IPS-18c (cell line): ENCODE results near the gene NDUFB7.
"Not testable (repeated sequence)": the region's sequence is repeated elsewhere in the genome, so short reads cannot be mapped to it uniquely, and the experiment has no call there.

Experiments used
- H3K4me3 ChIP-seq: 2 replicates; pipeline ENCODE4 v1.7.0; 2013; ENCODE audit warnings: low read depth, mild to moderate bottlenecking, low read length, moderate library complexity; ENCODE audit not compliant: insufficient read depth
- H3K9me3 ChIP-seq: one replicate; pipeline ENCODE4 v1.6.1; 2013; ENCODE audit warnings: mild to moderate bottlenecking, low read length, moderate library complexity; ENCODE audit not compliant: control insufficient read depth, insufficient read depth

NDUFB7 gene

DNA sequence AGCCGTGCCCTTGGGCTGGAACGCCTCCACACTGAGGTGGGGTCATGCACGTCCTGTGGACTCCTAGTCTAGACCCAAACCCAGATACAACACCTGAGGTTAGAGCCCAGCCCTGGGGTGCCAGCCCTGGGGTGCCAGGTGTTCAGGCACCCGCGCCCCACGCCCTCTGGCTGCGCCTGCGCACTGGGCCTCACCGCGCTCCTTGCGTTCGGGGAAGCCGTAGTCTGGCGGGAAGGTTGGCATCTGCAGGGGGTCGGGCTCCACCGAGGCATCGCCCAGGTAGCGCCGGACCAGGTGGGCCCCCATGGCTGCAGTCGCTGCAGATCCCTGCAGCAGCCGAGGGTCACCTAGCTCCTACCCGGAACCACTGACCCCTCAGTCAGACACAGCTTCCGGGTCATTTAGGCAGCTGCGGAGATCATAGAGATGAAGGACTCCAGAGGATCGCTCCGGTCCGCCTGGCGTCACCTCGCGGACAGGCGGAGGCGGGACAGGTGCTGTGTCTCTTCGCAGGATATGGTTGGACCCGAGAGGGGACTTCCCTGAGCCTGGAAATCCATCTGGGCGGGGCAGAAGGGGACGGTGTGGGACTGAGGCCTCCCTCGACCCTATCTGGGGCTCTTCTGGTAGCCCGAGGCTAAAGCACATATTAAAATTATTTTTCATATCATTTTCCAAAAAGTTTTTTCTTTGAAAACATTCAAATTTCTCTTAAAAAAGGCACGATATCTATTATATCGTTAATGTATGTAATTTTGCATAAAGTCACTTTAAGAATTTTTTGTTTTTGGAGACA, at the start of gene NDUFB7:
Gene NDUFB7 (minus strand): TSS at position 372 of the 796 bp plus-strand sequence. CDS start 66 bp downstream, at position 306.
- Histone ChIP-seq H3K4me3 (peak within 1 kb of the TSS; percentile 98), H3K9me3 (no peaks in the 10 kb centered on the region)

DNA sequence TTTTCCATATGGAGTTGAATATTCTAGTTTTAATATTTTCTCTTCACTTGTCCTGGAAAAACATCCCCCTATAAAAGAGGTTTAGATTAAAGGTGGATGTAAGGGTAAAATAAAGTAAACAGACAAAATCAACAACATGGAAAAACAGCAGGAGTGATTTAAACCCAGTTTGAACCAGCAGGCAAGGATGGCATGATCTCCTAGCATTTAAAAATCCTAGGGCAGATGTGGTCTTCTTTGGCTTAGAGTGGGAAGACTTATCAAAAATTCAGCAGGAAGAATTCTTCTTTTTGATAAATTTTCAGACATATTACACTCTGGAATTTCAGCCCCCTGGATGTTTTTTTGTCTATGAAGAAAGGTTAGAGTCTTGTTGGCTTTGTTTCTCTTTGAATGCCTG, 47.5 kb upstream of the NDUFB7 start:
- H3K9me3 ChIP-seq = no peaks in the 10 kb centered on the region
- H3K4me3 ChIP-seq = no peak overlapping the region

DNA sequence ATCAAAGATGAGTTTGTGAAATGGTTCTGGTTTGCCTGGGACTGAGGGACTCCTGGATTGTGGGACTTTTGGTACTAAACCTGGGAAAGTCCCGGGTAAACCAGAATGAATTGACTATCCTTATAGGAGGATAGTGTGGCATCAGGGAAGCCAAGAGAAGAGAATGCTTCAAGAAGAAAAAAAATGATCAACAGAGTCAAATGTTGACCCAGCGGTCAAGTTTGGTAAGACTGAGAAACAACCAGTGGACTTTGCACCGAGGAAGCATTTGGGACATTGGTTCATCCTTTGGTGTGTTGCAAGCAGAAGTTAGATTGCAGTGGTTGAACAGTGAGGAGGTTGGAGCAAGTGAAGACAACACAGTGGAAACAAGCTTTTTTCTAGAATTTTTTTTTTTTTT, 44.5 kb upstream of the NDUFB7 start:
- Histone ChIP-seq H3K9me3 (no peaks in the 10 kb centered on the region), H3K4me3 (no peak overlapping the region)

DNA sequence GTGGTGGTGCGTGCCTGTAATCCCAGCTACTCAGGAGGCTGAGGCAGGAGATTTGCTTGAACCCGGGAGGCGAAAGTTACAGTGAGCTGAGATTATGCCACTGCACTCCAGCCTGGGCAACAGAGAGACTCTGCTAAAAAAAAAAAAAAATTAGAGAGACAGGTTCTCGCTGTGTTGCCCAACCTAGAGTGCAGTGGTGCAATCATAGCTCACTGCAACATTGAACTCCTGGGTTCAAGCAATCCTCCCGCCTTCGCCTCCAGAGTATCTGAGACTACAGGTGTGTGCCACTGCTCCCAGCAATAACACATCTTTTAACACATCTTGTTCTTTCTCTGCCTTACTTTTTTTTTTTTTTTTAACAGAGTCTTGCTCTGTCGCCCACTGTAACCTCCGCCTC, 43.8 kb upstream of the NDUFB7 start:
- H3K4me3 ChIP-seq = no peak overlapping the region
- no peaks in the 10 kb centered on the region for H3K9me3 ChIP-seq

- Histone ChIP-seq H3K4me3 (no peak overlapping the region), H3K9me3 (no peaks in the 10 kb centered on the region)
These were observed 42.2 kb upstream of the NDUFB7 start for GRCh38 chr19:14614099-14614412.

DNA sequence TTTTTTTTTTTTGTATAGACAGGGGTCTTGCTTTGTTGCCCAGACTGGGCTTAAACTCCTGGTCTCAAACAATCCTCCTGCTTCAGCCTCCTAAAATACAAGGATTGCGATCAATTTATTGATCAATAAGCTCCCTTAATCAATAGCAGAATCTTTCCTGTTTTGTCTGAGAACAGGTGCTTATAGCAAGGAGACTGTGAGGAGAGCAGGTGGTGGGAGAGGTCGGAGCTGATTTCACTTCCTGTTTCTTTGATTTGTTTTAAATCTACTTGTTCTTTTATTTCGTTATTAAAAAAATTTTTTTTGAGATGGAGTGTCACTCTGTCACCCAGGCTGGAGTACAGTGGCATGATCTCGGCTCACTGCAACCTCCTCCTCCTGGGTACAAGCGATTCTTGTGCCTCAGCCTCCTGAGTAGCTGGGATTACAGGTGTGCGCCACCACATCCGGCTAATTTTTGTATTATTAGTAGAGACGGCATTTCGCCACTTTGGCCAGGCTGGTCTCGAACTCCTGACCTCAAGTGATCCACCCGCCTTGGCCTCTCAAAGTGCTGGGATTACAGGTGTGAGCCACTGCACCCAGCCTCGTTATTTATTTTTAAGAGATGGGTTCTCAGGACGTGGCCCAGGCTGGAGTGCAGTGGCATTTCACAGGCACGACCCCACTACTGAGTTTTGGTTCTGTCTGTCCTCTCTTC, 41.7 kb upstream of the NDUFB7 start:
- not testable (repeated sequence) for H3K4me3 ChIP-seq, H3K9me3 ChIP-seq

DNA sequence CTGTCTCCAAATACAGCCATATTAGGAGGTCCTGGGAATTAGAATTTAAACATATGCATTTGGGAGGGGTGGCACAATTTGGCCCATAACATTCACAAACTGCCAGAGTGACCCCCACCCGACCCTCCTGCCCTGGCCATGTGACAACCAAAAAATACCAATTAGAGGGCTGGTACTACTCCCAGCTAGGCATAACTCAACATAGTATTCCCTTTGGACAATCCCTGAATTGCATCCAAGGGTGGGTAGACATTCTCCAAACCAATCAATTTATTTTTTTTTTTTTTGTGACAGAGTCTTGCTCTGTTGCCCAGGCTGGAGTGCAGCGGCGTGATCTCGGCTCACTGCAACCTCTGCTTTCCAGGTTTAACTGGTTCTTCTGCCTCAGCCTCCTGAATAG, 40.8 kb upstream of the NDUFB7 start:
- H3K9me3 ChIP-seq = no peaks in the 10 kb centered on the region
- no peak overlapping the region for H3K4me3 ChIP-seq

GRCh38 chr19:14612242-14612641, 40.4 kb upstream of the NDUFB7 start:
- H3K4me3 ChIP-seq = not testable (repeated sequence)

DNA sequence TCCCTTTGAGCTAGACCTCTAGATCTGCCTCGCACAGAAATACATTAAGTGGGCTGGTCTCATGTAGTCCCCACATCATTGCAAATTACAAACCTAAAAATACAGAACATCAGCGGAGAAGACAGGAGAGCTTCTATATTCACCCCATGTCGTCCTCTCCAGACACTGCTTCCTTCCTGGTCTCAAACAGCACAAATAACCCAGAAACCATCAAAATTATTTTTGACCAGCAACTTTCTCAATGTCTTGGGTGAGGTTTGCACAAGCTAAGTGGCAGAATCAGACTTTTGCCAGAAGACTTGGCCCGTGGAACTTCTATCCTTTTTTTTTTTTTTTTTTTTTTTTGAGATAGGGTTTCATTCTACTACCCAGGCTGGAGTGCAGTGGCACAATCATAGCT, 39.2 kb upstream of the NDUFB7 start:
- no peak overlapping the region for H3K4me3 ChIP-seq

More at GRCh38 chr19:14612242-14612641, 40.4 kb upstream of the NDUFB7 start:
- not testable (repeated sequence) for H3K9me3 ChIP-seq

GRCh38 chr19:14606627-14607026, 34.8 kb upstream of the NDUFB7 start:
- H3K9me3 ChIP-seq = no peaks in the 10 kb centered on the region
- H3K4me3 ChIP-seq = no peak overlapping the region

More for the DNA sequence above, 39.2 kb upstream of the NDUFB7 start:
- H3K9me3 ChIP-seq = no peaks in the 10 kb centered on the region

DNA sequence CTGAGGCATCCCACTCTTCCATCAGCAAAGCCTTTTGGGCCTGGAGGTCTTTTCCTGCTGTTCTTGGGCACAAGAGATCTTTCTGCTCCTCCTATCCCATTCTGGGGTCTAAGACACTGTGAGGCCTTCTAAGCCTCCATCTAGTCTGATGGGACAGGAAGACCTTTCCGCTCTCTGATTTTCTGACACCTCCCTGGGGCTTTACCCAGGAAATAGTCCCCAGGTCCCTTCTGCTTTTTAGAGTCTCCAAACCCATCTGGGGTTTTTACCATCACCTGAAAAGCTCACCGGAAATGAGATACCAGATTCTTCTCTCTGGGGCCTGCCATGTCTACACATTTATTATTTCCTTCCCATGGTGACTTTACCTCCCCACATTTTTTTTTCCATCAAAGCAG, 32.1 kb upstream of the NDUFB7 start:
- H3K9me3 ChIP-seq = no peaks in the 10 kb centered on the region
- H3K4me3 ChIP-seq = no peak overlapping the region

DNA sequence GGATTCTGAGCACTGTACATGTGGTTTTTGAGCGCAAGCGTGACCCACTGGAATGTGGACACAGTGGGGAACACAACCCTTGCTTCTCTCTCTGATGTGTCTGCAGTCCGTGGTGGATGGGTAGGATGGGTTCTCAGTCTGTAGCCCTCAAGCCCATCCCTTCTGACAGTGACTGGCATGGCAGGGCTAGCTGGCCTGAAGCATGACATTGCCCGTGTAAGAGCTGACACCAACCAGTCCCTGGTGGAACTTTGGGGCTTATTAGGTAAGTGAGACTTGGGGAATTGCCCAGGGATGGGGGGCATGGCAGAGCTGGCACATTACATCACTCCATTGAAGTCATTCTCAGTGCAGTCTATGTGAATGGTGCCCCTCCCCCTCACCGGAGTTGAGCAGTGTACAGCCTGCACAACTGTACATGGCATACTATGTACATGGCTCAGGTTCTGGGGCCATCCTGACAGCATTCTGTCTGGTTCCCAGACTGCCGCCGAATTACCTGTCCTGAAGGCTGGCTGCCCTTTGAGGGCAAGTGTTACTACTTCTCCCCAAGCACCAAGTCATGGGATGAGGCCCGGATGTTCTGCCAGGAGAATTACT, 27.8 kb upstream of the NDUFB7 start:
- Histone ChIP-seq H3K9me3 (no peaks in the 10 kb centered on the region), H3K4me3 (no peak overlapping the region)

- Histone ChIP-seq H3K9me3 (no peaks in the 10 kb centered on the region), H3K4me3 (no peak overlapping the region)
These were observed 23.7 kb upstream of the NDUFB7 start for GRCh38 chr19:14595558-14595957.

- not testable (repeated sequence) for H3K4me3 ChIP-seq, H3K9me3 ChIP-seq
These were observed 17.6 kb upstream of the NDUFB7 start for GRCh38 chr19:14589433-14589832.

- H3K4me3 ChIP-seq, H3K9me3 ChIP-seq: not testable (repeated sequence)
These were observed 13.3 kb upstream of the NDUFB7 start for GRCh38 chr19:14585187-14585586.

GRCh38 chr19:14584372-14584771, 12.5 kb upstream of the NDUFB7 start:
- not testable (repeated sequence) for H3K9me3 ChIP-seq, H3K4me3 ChIP-seq

GRCh38 chr19:14582894-14583340, 11.1 kb upstream of the NDUFB7 start, which contains the start of gene CLEC17A:
CLEC17A (plus strand) TSS chr19:14583084; CDS start chr19:14583161, 77 bp downstream.
- no peaks in the 10 kb centered on the region for H3K9me3 ChIP-seq
- H3K4me3 ChIP-seq = no peak within 1 kb of the TSS

GRCh38 chr19:14580623-14581237, 8.9 kb upstream of the NDUFB7 start:
- no peak overlapping the region for H3K4me3 ChIP-seq
- H3K9me3 ChIP-seq = no peaks in the 10 kb centered on the region
